Cerebellar nuclear complex (tissue), 1 donor: ENCODE measurements around the gene HARS1.
"Not testable (repeated sequence)": the region's sequence is repeated elsewhere in the genome, so short reads cannot be mapped to it uniquely, and the experiment has no call there.

ENCODE experiments used
- DNase-seq, 2 experiments: peaks; one replicate each; lab custom pipeline; 2025; lab: John Stamatoyannopoulos, UW

Gene HARS1

DNA sequence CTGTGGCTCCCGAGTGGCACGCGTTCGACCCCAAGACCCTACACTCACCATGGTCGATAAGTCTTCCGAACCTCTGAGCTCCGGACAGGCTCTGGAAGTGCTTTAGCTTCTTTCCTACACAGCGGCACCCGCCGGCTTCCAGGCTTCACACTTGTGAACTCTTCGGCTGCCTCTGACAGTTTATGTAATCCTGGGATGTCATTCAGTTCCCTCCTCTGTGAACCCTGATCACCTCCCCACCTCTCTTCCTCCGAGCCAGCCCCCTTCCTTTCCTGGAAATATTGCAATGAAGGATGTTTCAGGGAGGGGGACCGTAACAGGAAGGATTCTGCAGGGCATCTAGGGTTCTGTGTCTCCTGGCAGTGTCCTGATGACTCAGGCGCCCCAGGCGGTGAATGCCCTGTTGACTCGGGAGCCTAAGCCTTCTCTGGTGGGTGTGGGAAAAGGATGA, 58.1 kb downstream of the HARS1 start, which contains the start of gene CD14:
TSS of gene CD14 (minus strand) at position 155 of the 451 bp plus-strand sequence. CDS start at position 51, 104 bp downstream.
- no peak for DNase-seq

DNA sequence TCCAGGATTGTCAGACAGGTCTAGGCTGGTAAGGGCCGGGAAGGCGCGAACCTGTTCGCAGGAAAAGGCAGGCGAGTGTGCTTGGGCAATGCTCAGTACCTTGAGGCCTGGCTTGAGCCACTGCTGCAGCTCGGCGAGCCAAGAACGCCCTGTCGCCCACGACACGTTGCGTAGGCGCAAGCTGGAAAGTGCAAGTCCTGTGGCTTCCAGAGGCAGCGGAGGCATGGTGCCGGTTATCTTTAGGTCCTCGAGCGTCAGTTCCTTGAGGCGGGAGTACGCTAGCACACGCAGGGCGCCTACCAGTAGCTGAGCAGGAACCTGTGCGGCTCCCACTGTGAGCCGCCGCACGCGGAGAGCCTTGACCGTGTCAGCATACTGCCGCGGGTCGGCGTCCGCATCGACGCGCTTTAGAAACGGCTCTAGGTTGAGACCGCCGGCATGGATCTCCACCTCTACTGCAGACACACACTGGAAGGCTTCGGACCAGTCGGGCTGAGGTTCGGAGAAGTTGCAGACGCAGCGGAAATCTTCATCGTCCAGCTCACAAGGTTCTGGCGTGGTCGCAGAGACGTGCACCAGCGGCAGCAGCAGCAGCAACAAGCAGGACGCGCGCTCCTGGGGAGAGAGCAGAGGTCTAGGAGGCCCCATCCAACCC, 58.7 kb downstream of the HARS1 start:
- DNase-seq, result peak in 1 of 2 experiments; percentile 46

DNA sequence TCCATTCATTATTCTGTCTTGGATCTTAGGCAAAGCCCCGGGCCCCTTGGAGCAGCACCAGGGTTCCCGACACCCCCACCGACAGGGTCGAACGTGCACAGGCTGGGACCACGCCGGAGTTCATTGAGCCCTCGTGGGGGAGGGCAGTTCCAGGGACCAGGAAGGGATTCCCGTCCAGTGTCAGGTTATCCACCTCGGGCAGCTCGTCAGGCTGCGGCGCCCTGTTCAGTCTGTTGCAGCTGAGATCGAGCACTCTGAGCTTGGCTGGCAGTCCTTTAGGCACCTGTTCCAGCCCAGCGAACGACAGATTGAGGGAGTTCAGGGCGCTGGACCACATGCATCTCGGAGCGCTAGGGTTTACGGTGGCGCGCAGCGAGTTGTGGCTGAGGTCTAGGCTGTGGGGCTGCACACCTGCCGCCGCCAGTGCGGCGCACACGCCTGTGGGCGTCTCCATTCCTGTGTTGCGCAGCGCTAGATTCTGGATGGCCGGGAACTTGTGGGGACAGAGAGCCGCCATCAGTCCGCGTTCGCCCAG, 59.3 kb downstream of the HARS1 start:
- peak in 1 of 2 experiments; percentile 45 for DNase-seq

DNA sequence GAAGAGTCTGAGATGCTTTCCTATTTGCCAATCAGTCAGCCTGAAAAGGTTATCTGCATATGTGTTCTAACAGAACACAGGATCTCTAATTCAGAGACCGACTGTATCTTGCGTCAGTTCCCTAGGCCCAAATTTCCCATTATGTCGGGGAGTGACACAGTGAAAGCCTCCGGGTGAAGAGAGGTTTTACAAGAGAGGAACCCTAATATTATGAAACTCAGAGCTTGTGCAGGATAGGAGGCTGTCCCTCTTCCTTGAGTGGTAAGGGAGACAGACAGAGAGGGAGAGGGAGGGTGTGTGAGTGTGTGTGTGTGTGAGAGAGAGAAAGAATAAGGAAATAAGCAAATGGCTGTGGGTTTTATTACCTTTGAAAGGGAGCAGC, 60.1 kb downstream of the HARS1 start:
- DNase-seq, result no peak

DNA sequence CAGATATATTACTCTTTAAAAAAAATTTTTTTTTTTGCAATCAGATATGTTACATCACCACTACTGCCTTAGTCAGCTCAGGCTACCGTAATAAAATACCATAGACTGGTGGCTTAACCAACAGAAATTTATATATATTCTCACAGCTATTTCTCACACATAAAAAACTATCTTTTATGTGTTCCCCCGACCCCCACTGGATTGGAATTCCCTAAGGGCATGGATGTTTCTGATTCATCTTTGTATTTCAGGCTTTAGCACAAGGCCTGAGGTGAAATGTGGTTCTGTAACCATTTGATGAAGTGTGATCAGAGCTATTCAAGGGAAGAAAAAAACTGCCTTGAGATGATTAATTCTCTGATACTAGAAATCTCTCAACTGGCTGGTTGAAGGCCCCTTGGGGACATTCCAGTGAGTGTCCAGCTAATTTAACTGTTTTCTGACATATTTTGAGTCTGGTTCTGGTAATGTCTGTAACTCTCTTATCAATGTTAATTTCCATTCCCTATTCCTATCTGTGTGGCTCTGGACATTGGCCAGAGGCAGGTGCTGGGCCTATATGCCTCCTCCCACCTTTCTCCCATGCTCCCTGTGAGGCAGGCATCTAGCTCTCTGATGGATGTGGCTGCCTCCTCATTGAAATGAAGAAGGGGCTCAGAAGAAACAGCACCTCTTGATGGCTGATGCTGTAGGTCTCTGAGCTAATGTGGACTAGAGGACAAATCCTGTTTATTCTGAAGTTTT, 60.7 kb downstream of the HARS1 start:
- no peak for DNase-seq

DNA sequence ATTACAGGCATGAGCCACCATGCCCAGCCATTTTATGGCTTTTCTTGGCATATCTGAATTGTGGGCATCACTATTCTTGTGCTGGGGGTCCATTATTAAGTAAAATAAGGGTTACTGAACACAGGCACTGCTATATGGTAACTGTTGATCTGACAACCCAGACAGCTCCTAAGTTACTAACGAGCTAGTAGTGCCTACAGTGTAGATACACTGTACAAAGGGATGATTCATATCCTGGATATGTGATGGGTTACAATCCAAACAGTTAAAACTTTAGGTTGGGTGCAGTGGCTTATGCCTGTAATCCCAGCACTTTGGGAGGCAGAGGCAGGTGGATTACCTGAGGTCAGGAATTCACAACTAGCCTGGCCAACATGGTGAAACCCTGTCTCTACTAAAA, 62.5 kb downstream of the HARS1 start:
- DNase-seq, result no peak

DNA sequence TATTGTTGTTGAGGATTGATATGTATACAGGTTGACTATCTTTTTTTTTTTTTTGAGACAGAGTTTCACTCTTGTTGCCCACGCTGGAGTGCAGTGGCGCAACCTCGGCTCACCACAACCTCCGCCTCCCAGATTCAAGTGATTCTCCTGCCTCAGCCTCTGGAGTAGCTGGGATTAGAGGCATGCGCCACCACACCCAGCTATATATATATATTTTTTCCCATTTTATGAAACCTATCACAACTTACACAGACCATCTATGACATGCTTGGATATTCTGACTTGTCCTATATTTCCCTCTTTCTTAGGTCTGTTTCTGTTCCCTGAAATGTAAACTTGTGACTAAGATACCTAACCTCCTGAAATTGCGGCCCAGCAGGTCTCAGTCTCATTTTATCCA, 63.2 kb downstream of the HARS1 start:
- DNase-seq, result no peak

DNA sequence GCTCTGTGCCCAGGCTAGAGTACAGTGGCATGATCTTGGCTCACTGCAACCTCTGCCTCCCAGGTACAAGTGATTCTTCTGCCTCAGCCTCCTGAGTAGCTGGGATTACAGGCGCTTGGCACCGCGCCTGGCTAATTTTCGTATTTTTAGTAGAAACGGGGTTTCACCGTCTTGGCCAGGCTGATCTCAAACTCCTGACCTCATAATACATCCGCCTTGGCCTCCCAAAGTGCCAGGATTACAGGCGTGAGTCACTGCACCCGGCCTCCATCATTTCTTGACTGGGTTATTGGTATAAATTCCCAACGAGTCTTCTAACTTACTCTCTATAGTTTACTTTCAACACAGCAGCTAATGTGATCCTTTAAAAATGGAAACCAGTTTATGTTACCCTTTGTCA, 66.3 kb downstream of the HARS1 start:
- not testable (repeated sequence) for DNase-seq
